Inflammatory macrophage (primary cell): Measurements from ENCODE around the gene GPR84.
"Not testable (repeated sequence)": the region's sequence is repeated elsewhere in the genome, so short reads cannot be mapped to it uniquely, and the experiment has no call there.

Experiments
- DNase-seq, 2 donors: peaks; one replicate each; pipeline ENCODE4 v3.0.0-alpha.2; 2020 to 2022

Gene GPR84

DNA sequence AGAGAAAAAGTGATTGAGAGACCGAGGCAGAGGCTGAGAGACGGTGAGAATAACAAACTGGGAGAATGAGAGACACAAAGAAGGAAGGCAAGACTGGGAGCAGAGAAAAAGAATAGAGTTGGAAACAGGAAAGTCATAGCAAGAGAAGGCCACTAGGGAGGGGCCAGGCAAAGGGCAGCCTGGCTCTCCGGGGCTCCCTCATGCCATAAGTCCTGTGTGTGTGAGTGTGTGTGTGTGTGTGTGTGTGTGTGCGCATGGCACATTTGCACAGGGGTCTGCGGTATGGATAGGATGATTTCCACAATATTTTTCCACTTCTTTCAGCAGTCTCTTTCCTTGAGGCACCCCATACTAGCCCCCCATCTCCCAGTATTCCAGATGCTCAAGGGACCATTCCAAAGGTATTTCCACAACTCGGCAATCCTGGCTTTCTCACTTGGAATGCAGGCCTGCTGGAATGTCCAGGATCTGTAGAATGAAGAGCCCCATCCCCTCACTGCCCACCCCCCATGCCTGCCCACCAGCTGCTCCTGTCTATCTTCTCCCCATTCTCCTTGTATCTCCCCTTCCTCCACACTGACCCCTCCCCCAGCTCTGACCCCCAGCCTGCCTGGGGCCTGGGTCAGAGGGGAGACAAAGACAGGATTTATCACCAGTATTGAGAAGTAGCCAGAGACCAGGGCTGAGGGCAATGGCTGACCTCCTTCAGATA lies 9.0 kb downstream of the GPR84 start:
- no peak for DNase-seq

DNA sequence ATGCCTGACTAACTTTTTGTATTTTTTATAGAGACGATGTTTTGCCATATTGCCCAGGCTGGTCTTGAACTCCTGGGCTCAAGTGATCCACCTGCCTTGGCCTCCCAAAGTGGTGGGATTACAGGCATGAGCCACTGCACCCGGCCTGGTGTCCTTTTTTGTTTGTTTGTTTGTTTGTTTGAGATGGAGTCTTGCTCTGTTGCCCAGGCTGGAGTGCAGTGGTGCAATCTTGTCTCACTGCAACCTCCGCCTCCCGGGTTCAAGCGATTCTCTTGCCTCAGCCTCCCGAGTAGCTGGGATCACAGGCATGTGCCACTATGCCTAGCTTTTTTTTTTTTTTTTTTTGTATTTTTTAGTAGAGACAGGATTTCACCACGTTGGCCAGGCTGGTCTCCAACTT lies 10.0 kb downstream of the GPR84 start:
- not testable (repeated sequence) for DNase-seq

DNA sequence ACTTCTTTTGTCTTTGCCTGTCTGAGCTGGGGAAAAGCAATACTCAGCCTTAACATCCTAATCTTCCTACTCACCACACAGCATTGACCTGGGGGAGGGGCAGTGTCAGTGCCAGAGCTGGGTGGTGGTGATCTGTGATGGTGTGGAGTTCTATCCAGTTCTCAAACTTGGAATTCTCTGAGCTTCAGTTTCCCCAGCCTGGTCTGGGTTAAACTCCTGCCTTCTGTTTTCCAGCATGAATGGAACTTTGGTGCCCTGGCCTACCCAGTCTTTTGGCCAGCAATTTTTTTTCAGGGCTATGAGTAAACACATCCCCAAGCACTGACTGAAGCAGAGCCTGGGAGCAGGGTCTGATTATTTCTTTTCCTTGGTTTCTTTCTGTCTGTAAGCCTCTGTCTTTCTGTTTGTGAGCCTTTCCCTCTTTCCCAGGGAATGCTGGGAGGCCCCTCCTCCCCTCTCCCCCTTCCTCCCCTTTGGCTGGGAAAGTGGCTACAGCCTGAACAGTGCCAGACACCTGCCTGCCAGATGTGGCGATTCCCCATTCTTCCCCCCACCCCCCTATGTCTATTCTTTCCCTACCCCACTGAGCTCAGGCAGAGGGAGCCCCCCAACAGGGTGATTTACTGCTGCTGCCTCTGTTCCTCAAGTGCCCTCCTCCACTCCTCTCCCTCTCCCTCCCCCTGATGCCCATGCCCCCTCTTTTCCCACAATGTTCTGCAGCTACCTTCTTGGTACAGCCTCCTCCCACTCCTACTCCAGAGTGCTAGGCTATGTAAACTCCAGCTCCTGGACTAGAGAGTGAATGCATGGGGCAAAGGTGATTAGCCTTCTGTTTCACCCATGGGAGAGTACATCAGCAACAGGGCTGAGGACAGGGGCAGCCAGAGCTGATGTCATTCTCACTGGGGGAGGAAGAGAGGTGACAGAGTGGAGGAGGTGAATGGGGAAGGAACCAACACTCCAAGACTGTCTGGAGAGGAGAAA lies 11.1 kb downstream of the GPR84 start:
- DNase-seq = no peak

- no peak for DNase-seq
These were observed 12.2 kb downstream of the GPR84 start for GRCh38 chr12:54352022-54352531.

GRCh38 chr12:54351341-54351740 lies 12.9 kb downstream of the GPR84 start:
- no peak for DNase-seq

DNA sequence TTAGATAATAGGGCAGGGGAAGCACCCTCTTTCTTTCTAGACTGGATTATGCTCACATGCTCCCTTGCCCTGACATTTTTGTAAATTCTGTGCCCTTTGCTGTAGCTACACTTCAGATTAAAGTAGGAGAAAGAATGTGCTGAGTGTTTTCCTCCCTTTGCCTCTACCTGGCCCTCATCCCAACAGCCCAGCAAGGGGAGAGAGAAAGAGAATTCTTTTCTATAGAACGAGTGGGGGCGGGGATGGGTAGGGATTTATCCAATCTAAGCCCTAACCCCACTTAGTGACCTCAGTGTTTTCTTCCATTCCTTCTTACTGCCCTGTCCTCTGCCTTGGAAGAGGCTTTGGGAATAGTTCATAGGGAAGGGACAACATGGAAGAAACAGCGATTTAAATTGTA lies 13.5 kb downstream of the GPR84 start:
- no peak for DNase-seq

DNA sequence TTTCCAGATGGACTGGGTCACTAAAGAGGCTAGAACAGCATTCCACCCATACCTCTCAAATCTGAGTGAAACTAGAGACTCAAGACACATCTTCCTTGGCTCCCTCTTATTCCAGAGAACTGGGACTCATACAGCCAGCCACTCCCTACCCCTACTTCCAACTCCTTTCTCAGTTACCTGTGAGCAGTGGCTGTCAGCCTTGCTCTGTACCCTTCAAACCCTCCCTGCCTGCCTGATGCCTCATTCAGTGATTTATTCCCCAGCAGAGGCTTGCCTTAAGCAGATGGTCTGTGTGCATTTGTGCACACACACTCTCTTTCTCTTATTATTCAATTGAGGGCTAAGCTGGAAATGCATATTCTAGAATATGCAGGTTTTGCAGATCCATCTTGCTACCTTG lies 14.6 kb downstream of the GPR84 start:
- no peak for DNase-seq

DNA sequence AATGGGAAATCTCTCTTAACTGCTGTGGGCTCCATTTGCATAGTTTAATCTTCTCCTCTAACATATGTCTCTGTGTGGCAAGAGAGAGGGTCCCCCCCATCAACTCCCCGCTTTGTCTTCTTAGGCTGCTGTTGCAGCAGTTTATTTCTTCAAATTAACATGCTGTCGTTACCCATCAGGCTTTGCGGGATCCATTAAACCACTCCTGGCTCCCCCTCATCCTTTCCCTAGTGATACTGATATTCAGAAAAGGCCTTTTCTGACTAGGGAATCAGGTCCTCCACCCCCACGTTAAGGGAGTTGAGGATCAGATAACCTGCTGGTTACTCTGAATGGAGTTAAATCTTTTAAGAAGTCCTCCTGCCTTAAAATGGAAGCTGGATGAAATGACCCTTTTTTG lies 15.2 kb downstream of the GPR84 start:
- no peak for DNase-seq

DNA sequence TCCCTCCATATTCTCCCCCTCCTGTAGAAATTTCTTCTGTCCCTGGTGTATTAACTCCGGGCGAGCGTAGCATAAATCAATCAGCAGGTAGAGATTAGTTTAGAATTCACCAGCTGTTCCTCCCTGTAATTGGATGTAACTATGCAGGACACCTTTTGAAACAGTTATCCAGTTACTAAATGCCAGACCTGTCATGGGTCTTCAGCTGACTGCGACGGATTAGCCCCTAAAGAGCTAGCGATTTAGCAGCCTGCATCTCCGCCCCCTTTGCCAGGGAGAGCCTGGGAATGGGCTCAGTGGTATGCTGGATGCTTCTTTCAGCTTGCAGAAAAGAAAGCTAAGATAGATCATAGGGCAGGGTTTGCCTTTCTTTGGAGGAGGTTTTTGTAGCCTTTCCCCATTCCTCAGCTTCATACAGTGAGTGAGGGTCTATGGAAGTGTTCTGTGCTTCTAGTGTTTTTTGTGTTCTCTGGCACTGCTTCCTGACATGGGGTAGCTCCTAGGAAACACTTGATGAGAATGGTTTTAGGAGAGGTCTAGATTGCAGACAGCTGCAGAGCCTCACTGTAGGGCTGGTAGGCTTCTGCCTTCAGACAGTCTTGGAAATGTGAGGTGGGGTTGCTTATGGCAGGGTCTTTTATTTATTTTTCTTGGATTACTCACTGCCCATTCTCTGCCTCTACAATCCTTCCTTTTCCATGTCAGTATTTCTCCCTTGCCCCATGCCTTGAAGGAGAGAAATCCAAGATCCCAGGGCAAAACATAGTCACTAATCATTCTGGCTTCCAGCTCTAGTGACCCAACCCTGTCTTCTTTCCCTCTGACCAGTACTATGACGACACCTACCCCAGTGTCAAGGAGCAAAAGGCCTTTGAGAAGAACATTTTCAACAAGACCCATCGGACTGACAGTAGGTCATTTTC lies 22.6 kb downstream of the GPR84 start:
- no peak for DNase-seq

DNA sequence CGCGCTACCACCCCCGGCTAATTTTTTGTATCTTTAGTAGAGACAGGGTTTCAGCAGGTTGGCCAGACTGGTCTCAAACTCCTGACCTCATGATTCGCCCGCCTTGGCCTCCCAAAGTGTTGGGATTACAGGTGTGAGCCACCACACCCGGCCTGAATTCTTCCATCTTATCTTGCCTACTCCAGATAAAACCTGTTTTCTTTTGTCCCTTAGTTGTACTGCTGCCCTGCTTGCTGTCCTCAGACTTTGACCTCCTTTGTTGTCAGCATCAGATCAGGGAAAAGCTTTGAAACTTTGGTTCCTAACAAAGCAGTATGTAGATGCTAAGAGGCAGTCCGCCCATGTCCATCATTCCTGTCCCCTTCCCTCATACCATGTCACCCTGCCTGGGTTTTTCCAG lies 23.4 kb downstream of the GPR84 start:
- no peak for DNase-seq

DNA sequence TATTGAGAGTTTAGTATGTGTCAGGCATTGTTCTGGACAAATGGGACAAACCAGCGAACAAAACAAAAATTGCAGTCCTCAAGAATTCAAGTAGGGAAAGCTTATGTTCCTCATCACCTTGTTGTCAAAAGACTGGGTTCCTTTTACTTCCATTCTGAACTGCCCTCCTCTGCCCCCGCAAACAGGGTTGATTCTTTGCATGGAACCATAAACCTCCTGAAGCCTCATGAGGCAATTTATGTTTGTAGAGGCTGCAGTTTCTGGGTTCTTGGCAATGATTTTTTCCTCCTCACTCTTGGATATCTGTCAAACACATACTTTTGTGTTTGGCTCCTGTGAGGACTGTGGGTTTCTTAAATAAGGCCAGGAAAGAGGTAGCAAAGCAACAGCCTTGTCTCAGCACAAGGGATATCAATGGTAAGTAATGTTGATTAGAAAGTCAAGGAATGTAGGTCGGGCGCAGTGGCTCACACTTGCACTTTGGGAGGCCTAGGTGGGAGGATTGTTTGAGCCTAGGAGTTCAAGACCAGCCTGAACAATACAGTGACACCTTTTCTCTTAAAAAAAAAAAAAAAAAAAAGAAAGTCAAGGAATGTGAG lies 25.5 kb downstream of the GPR84 start:
- no peak for DNase-seq

- DNase-seq = no peak
These were observed 26.2 kb downstream of the GPR84 start for GRCh38 chr12:54337854-54338650.

GRCh38 chr12:54337280-54337842 lies 26.9 kb downstream of the GPR84 start:
- DNase-seq = peak; percentile 56 to 74

GRCh38 chr12:54333420-54334034 lies 30.8 kb downstream of the GPR84 start:
- no peak for DNase-seq

DNA sequence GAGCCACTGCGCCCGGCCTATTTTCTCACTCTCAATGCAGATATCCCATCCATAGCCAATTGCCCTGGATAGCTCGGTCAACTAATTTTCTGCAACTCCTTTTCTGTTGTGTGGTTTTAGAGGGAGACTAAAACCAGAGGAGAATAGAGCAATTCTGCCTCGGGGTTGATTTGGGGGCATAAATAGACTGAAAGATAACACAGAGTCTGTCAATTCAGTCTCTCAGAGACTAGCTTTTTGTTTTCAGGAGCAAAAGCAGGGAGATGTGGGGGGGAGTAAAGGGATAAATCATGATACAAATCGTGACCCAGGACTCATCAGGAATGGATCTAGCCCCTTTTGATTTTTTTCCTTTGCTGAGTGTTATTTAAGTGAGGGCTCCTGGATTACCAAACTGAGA lies 32.8 kb downstream of the GPR84 start:
- DNase-seq = no peak

- no peak for DNase-seq
These were observed 33.8 kb downstream of the GPR84 start for GRCh38 chr12:54330442-54330841.

- DNase-seq = no peak
These were observed 34.5 kb downstream of the GPR84 start for GRCh38 chr12:54329759-54330158.

DNA sequence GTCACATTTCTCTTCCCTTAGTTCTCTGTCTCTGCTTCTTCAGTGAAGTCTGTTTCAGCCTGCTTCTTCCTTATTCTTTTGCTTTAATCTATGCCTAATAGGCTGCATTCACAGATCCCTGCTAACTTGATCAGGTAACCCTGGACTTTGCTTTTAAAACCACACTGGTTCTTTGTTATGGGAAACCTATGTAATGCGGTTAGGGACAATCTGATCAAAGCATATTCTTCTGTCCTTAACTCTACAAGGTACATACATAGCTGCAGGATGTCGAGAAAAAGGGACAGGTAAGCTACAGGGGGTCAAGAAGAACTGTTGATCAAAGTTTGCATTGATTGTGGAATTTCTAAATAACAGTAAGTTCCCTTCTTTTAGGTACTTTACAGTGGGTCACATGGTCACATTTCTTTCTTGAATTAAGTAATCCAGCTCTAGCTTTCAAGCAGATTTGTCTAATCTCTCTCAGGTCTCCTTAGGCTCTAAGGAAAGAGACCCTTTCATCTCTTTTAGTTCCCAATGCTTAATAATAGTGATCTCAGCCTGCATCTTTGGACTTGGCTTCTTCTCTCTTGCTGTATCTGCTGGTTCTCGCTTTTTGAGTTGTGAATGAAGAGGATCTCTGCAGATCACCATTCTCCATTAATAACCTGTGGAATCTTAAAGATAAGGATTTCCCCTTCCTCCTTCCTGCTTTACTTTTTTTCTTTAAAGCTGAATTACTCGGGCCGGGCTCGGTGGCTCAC lies 35.5 kb downstream of the GPR84 start:
- no peak for DNase-seq

GRCh38 chr12:54325442-54326109 lies 38.7 kb downstream of the GPR84 start:
- not testable (repeated sequence) for DNase-seq
